T-helper 2 cell treated with Interferon-gamma antibody and Interleukin-4, amounts not matched to agents 100 ng/mL and 5 ng/mL, for 36 hours (primary cell): ENCODE results near the gene CHMP4B. TPM values are rescaled to one million over a fixed set of nuclear protein-coding genes. Genes with fewer than 3 reads are reported as not detected.

Experiments
- intact Hi-C: fragments of 100-400 bp; cut with micrococcal nuclease; formaldehyde crosslinking; loops from one replicate; pipeline ENCODE4 v1.15.1; 2023
- total RNA-seq: library from RNA; stranded (reverse); gene quantifications from 2 replicates; pipeline ENCODE4 v1.2.3, GENCODE V29; 2022

Gene CHMP4B
- total RNA-seq, 1 donor from 2014 or later: 77.1 TPM

- intact Hi-C loops: loop anchor here (2.0 kb wide), 1 partner anchor 49 kb away; the partner anchor contains the start of gene CHMP4B
Observed at GRCh38 chr20:33859751-33860150, 48.6 kb downstream of the CHMP4B start.

- intact Hi-C loops: no loop called here
Observed at GRCh38 chr20:33861458-33861857, 50.3 kb downstream of the CHMP4B start.

DNA sequence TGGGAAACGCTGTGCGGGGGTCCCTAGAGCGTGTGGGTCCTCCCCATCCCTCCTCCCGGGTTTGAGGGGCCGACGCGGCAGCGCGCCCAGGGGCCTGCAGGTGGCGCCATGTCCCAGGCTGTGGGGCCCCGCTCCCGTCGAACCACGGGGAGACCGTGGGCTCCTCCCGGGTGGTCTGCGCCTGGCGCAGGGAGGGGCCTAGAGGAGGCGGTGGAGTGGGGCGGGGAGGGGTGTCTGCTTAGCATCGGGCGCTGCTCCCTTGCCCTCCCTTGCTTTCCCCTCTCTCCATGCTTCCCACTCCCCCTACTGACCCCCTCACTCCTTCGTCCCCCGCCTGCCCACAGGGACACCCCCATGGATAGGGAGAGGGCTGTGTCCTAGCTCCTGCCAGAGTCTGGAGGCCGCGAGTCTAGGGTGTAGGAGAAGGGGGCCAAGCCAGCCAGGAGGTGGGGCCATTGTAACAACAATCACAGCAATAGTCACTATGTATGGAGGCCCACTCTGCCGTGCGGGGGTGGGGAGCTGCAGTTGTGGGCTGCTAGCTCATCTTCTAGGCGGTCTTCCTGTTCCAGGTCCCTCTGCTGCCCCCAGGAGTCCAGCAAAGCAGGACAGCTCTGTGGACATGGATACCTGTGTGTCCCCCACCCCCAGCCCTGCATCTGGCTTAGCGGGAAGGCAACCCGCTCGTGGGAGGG is 51.7 kb downstream of the CHMP4B start:
- intact Hi-C loops: loop anchor here (2.0 kb wide), 1 partner anchor 266 kb away; no protein-coding TSS in a partner anchor

DNA sequence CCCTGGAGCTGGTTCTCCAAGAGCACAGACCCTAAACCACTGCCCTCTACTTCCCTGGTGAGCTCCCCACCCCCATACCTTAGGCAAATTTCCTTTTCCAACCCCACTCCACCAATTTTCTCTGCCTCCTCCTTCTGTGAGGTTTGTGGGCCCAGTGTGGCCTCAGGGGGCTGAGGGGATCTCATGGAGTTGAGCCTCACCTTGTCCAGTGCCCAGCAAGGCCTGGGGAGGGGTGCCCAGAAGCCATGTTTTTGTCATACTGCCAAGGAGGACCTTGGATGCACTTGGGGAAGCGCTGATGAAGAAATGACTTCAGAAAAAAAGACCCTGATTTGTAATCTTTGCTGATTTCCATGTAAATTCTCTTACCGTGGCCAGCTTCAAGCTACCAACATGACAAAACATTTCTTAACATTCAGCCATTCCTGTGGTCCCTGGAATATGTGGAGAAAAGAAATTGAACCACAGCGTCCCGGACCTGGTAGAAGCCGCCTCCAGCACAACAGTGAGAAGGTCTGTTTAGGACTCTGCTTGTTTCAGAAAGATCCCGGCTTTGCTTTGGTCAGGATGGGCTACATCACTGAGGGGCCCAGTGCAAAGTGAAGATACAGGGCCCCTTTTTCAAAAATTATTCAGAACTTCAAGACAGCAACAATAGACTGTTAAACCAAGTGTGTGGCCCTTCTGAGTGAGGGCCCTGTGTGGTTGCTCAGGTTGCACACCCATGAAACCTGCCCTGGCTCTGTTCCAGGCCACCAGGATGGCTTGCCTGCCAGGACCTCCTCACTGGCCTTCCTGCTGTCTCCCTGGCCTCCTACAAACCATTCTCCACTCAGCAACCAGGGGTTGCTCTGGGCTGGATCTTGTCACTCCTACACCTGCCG is 52.5 kb downstream of the CHMP4B start:
- intact Hi-C loops: loop anchor here (2.0 kb wide), 1 partner anchor 265 kb away; no protein-coding TSS in a partner anchor

GRCh38 chr20:33864324-33864963 is 53.3 kb downstream of the CHMP4B start:
- intact Hi-C loops: no loop called here

GRCh38 chr20:33865761-33866370 is 54.7 kb downstream of the CHMP4B start:
- intact Hi-C loops: no loop called here

- intact Hi-C loops: no loop called here
Observed at GRCh38 chr20:33866398-33867100, 55.4 kb downstream of the CHMP4B start.

GRCh38 chr20:33868042-33868441 is 56.9 kb downstream of the CHMP4B start:
- intact Hi-C loops: no loop called here

DNA sequence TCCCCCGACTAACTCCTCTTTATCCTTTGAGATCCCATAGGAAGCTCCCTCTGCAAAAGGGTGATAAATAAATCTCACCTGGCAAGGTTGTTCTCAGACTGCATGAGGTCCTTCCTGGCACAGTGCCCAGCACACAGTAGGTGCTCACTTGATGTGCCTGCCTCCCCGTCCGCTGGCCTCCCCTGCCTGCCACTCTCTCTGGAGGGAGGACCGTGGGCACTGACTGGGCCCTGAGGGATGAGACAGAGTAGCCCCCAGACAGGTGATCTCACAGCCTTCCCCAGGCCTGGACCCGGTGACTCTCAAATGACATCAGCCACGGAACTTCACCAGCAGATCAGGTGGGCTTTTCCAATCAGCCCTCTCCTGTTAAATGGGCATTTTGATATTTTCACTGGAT is 57.4 kb downstream of the CHMP4B start:
- intact Hi-C loops: no loop called here

- intact Hi-C loops: no loop called here
Observed at GRCh38 chr20:33869283-33869682, 58.1 kb downstream of the CHMP4B start.

- intact Hi-C loops: no loop called here
Observed at GRCh38 chr20:33871362-33871761, 60.2 kb downstream of the CHMP4B start.

- intact Hi-C loops: no loop called here
Observed at GRCh38 chr20:33874129-33874528, 63.0 kb downstream of the CHMP4B start.

- intact Hi-C loops: no loop called here
Observed at GRCh38 chr20:33875055-33875454, 63.9 kb downstream of the CHMP4B start.

DNA sequence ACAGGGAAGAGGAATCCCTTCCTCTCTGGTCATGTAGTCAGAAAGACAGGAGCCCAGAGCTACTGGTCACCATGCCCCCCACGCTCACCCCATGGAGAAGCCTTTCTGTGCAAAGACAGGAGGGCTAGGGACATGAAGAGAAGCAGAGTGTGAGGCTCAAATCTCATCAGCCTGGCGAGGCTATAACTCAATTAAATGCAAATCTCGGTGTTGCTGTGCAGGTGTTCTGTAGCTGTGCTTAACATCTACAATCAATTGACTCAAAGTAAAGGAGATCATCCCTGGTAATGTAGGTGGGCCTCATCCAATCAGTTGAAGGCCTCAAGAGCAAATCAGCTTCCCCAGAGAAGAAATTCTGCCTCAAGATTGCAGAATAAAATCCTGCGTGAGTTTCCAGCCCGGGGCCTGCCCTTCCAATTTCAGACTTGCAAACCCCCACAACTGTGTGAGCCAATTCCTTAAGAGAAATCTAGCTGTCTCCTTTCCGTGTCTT is 64.4 kb downstream of the CHMP4B start:
- intact Hi-C loops: no loop called here

GRCh38 chr20:33878583-33878982 is 67.4 kb downstream of the CHMP4B start:
- intact Hi-C loops: no loop called here

- intact Hi-C loops: no loop called here
Observed at GRCh38 chr20:33880396-33880795, 69.2 kb downstream of the CHMP4B start.

DNA sequence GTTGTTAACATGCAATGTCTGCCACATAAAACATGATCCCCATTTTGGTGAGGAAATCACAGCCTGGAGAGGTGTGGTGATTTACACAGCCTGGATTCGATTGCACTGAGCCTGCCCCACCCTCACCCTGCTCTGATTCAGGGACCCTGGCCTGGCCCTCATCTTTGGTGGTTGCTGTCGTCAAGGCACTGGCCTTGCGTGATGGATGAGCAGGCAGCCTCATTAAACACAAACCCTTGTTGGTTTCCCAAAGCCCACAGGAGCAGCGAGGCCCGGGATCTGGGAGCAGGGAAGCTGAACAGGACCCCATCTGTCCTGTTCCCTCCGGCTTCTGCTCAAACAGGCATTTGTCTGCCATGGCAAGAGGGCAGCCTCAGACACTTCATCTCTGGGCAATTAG is 70.8 kb downstream of the CHMP4B start:
- intact Hi-C loops: no loop called here

GRCh38 chr20:33882481-33882880 is 71.3 kb downstream of the CHMP4B start:
- intact Hi-C loops: no loop called here

DNA sequence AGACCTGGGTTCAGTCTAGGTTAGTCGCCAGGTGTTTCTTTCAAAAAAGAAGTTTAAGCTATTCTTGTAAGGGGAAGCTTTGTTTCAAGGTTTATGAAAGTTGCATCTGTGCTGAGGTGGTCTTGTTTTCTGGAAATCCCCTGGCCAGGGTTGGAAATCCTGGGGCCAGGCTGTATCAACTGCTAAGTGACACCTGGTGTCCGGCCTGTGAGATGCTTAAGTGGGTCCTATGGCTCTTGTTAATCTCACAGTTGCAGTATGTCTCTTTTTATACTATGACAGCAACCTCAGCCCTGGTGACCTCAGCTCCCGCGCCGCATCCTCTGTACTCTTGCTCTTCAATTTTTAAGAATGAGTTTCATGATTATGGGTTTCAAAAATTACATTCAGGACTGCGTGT is 72.0 kb downstream of the CHMP4B start:
- intact Hi-C loops: no loop called here

DNA sequence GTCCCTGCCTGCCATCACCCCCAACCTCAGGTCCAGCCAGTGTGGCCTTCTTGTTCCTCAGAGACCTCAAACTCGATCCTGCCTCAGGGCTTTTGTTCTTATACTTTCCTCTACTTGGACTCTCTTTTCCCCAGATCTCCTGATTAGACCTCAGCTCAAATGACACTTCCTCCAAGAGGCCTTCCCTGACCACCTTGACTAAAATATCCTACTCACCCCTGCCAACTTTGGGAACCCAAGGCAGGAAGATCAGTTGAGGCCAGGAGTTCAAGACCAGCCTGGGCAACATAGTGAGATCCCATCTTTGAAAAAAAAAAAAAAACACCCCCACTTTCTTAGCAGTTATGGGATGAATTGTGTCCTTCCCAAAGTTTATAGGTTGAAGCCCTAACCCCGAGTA is 73.5 kb downstream of the CHMP4B start:
- intact Hi-C loops: no loop called here

DNA sequence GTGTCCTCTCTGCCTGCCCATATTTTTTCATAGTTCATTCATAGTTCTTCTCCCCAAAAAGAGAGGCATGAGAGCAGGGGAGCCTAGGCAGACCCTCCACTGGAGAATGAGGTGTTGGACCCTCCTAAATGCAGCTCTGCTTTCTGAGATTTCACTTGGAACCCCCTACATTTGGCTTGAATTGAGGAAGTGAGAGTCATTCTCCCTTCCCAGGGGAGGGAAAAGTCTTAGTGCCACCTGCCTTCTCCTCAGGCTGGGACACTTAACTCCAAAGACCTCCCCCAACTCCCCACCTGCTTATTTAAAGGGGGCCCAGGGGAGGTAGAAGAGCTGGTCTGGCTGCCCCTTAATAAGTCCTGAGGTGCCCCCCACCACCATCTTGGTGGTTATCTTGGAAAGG is 78.2 kb downstream of the CHMP4B start:
- intact Hi-C loops: no loop called here
